Kidney capillary endothelial cell (primary cell): ENCODE measurements around the gene RNH1.
"Not testable (repeated sequence)": the region's sequence is repeated elsewhere in the genome, so short reads cannot be mapped to it uniquely, and the experiment has no call there.

Source experiments
- DNase-seq: peaks from one replicate; pipeline ENCODE4 v3.0.0-alpha.2; 2018; ENCODE audit warnings: low spot score

Gene RNH1

GRCh38 chr11:520428-521176, 13.6 kb upstream of the RNH1 start:
- DNase-seq: no peak

- peak; percentile 90 for DNase-seq
Measured at GRCh38 chr11:518463-519202, 11.6 kb upstream of the RNH1 start.

GRCh38 chr11:516918-517685, 10.1 kb upstream of the RNH1 start:
- not testable (repeated sequence) for DNase-seq

GRCh38 chr11:516400-516799, 9.4 kb upstream of the RNH1 start:
- DNase-seq: no peak

- no peak for DNase-seq
Measured at GRCh38 chr11:515131-515530, 8.1 kb upstream of the RNH1 start.

- no peak for DNase-seq
Measured at GRCh38 chr11:514606-515005, 7.6 kb upstream of the RNH1 start.

GRCh38 chr11:512761-513595, 5.9 kb upstream of the RNH1 start:
- no peak for DNase-seq

- no peak for DNase-seq
Measured at GRCh38 chr11:508956-509355, 1.9 kb upstream of the RNH1 start.

- DNase-seq: no peak
Measured at GRCh38 chr11:507727-508515, 879 bp upstream of the RNH1 start.

- DNase-seq: peak; percentile 93
Measured at GRCh38 chr11:506238-506994, 626 bp downstream of the RNH1 start.

- DNase-seq: no peak
Measured at GRCh38 chr11:504994-505344, 2.1 kb downstream of the RNH1 start.

- no peak for DNase-seq
Measured at GRCh38 chr11:504053-504993, 2.7 kb downstream of the RNH1 start.

- no peak for DNase-seq
Measured at GRCh38 chr11:503179-503981, 3.7 kb downstream of the RNH1 start.

- DNase-seq: no peak
Measured at GRCh38 chr11:502288-503178, 4.5 kb downstream of the RNH1 start.

GRCh38 chr11:501683-502287, 5.3 kb downstream of the RNH1 start:
- no peak for DNase-seq

GRCh38 chr11:501001-501682, 5.9 kb downstream of the RNH1 start:
- no peak for DNase-seq
